C4-2B (cell line): ENCODE results near the gene GSAP.
"Not testable (repeated sequence)": the region's sequence is repeated elsewhere in the genome, so short reads cannot be mapped to it uniquely, and the experiment has no call there.

Source experiments
- H3K27ac ChIP-seq: fragments of 450-650 bp; 2 replicates; pipeline ENCODE4 v1.5.1; 2017
- CTCF ChIP-seq: fragments of 450-650 bp; conservative IDR thresholded peaks from 2 replicates; pipeline ENCODE4 v1.5.1; 2017; ENCODE audit warnings: mild to moderate bottlenecking
- ZFX ChIP-seq: fragments of 450-650 bp; IDR thresholded peaks from 2 replicates; pipeline ENCODE4 v1.6.1; 2017

GSAP gene

GRCh38 chr7:77353407-77353721 lies 62.8 kb downstream of the GSAP start:
- H3K27ac ChIP-seq: no peak overlapping the region
- no peak for TF ChIP-seq ZFX
- TF ChIP-seq CTCF: no peak

- TF ChIP-seq ZFX (no peak), CTCF (no peak)
- no peak overlapping the region for H3K27ac ChIP-seq
These were observed 63.3 kb downstream of the GSAP start for GRCh38 chr7:77352665-77353406.

- H3K27ac ChIP-seq: no peak overlapping the region
- no peak for TF ChIP-seq ZFX
- TF ChIP-seq CTCF: no peak
These were observed 64.6 kb downstream of the GSAP start for GRCh38 chr7:77351539-77352004.

GRCh38 chr7:77349141-77349540 lies 67.0 kb downstream of the GSAP start:
- no peak overlapping the region; the same call in 1 of the 2 replicates for H3K27ac ChIP-seq
- TF ChIP-seq CTCF: no peak
- TF ChIP-seq ZFX: no peak

GRCh38 chr7:77348371-77348813 lies 67.8 kb downstream of the GSAP start:
- no peak overlapping the region for H3K27ac ChIP-seq
- TF ChIP-seq ZFX (no peak), CTCF (no peak)

GRCh38 chr7:77346441-77346840 lies 69.7 kb downstream of the GSAP start:
- TF ChIP-seq CTCF (no peak), ZFX (no peak)
- no peak overlapping the region for H3K27ac ChIP-seq

GRCh38 chr7:77345426-77345825 lies 70.7 kb downstream of the GSAP start:
- not testable (repeated sequence) for H3K27ac ChIP-seq

- H3K27ac ChIP-seq: no peak overlapping the region
- TF ChIP-seq ZFX (no peak), CTCF (no peak)
These were observed 76.4 kb downstream of the GSAP start for GRCh38 chr7:77339726-77340125.
